ENCODE results near the gene LRRC4C. TPM values are rescaled to one million over a fixed set of nuclear protein-coding genes. Genes with fewer than 3 reads are reported as not detected.

The LRRC4C gene
- total RNA-seq, 1 donor from 2014 or later = not detected

DNA sequence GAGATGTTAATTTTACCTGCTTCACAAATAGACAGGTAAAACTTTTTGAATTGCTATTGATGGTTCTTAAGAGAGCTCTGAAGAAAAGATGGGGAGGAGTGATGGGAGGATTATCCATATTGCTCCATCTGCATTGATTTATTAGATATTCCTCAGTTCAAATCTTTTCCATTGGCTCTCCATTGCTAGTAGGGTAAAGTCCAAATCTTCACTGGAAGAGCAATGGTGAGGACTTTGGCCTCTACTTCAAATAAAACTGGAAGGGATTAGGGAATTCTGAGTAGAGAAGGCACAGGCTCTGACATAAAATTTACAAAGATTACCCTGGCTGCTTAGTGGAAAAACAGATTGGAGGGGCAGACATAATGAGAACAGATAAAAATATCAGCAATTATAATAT is 1024.1 kb downstream of the LRRC4C start:
- intact Hi-C loops (cut with micrococcal nuclease) = no loop called here
- Mint-ChIP-seq H3K9me3 (peaks cover 60% of the 10 kb centered on the region), H3K27me3 (ENCODE audit: low read depth) (no peaks in the 10 kb centered on the region), H3K27ac (no peak overlapping the region), H3K4me1 (ENCODE audit: low read depth) (no peaks in the 10 kb centered on the region), H3K36me3 (ENCODE audit: low read depth) (no peaks in the 10 kb centered on the region), H3K4me3 (ENCODE audit: low read depth) (no peak overlapping the region)
- no peak for DNase-seq (ENCODE audit: low spot score)

- no peaks in the 10 kb centered on the region for H3K27me3 Mint-ChIP-seq (ENCODE audit: low read depth)
- peaks cover 58% of the 10 kb centered on the region for H3K9me3 Mint-ChIP-seq
- H3K36me3 Mint-ChIP-seq (ENCODE audit: low read depth) = no peaks in the 10 kb centered on the region
- H3K4me3 Mint-ChIP-seq (ENCODE audit: low read depth) = no peak overlapping the region
- no peaks in the 10 kb centered on the region for H3K4me1 Mint-ChIP-seq (ENCODE audit: low read depth)
- no peak for DNase-seq (ENCODE audit: low spot score)
- H3K27ac Mint-ChIP-seq = no peak overlapping the region
- intact Hi-C loops (cut with micrococcal nuclease) = no loop called here
These were observed 1024.5 kb downstream of the LRRC4C start for GRCh38 chr11:40434926-40435325.

DNA sequence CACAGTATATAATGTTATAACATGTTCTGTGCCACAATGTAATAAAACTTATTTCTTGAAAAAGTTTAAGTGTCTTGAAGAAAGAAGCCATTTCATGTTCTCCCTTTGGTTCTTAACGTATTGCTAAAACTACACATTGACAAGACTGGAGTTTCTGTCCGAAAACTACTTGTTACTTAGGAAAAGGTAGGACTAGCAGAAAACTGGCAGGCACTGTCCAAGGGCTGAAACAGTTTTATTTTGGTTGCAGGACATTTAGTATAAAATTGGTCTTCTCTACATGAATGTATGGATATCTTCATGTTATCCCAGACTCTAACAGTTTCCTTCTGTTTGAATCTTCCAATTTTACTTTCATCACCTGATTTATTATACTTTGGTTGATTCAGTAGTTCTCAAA is 1027.1 kb downstream of the LRRC4C start:
- Mint-ChIP-seq H3K9me3 (peaks cover 46% of the 10 kb centered on the region), H3K27me3 (ENCODE audit: low read depth) (no peaks in the 10 kb centered on the region), H3K27ac (no peak overlapping the region), H3K4me3 (ENCODE audit: low read depth) (no peak overlapping the region), H3K36me3 (ENCODE audit: low read depth) (no peaks in the 10 kb centered on the region), H3K4me1 (ENCODE audit: low read depth) (no peaks in the 10 kb centered on the region)
- DNase-seq (ENCODE audit: low spot score) = no peak
- intact Hi-C loops (cut with micrococcal nuclease) = no loop called here

DNA sequence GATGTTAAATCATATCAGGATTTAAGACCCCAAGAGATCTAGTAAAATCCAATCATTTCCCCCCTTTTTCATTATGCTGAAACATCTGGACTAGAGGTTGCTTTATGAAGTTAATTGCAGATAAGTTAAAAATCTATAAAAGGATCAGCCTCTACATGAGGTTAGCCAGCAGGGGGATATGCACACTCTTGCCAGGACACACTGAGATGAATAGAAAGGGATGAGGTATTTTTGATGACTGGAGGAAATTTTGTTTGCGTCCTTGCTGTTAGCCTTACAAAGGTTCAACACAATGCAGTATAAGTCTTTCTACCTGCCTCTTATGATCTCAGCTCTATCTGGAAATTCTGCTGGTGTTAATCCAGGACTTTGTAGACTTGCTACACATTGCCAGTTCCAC is 1034.3 kb downstream of the LRRC4C start:
- no peaks in the 10 kb centered on the region for H3K27me3 Mint-ChIP-seq (ENCODE audit: low read depth)
- no peaks in the 10 kb centered on the region for H3K36me3 Mint-ChIP-seq (ENCODE audit: low read depth)
- H3K4me1 Mint-ChIP-seq (ENCODE audit: low read depth) = no peaks in the 10 kb centered on the region
- H3K9me3 Mint-ChIP-seq = peaks cover 19% of the 10 kb centered on the region
- no peak overlapping the region for H3K27ac Mint-ChIP-seq
- no peak for DNase-seq (ENCODE audit: low spot score)
- intact Hi-C loops (cut with micrococcal nuclease) = no loop called here
- H3K4me3 Mint-ChIP-seq (ENCODE audit: low read depth) = no peak overlapping the region

- Mint-ChIP-seq H3K27me3 (ENCODE audit: low read depth) (no peaks in the 10 kb centered on the region), H3K36me3 (ENCODE audit: low read depth) (no peaks in the 10 kb centered on the region), H3K4me1 (ENCODE audit: low read depth) (no peaks in the 10 kb centered on the region), H3K27ac (no peak overlapping the region), H3K9me3 (peaks cover 40% of the 10 kb centered on the region), H3K4me3 (ENCODE audit: low read depth) (no peak overlapping the region)
- intact Hi-C loops (cut with micrococcal nuclease) = no loop called here
- DNase-seq (ENCODE audit: low spot score) = no peak
These were observed 1038.1 kb downstream of the LRRC4C start for GRCh38 chr11:40421208-40421981.

DNA sequence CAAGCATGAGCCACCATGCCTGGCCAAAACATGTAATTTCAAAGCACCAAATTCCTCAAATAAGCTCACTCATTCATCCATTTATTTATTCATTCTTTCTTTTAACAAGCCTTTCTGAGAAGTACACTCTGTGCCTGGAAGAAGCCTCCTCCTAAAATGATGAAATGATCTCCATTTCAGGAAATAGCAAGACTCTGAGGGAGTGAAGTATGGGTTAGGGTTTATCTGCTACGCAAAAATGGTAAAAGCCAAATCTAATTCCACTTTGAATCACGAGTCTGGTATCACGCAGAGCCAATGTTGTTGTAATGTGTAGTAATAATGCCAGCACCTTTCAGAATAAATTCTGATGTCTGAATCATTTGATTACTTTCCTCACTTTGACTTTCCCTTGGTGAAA is 1041.8 kb downstream of the LRRC4C start:
- no peaks in the 10 kb centered on the region for H3K4me1 Mint-ChIP-seq (ENCODE audit: low read depth)
- no peak for DNase-seq (ENCODE audit: low spot score)
- no peak overlapping the region for H3K4me3 Mint-ChIP-seq (ENCODE audit: low read depth)
- peaks cover 51% of the 10 kb centered on the region for H3K9me3 Mint-ChIP-seq
- intact Hi-C loops (cut with micrococcal nuclease) = no loop called here
- no peaks in the 10 kb centered on the region for H3K36me3 Mint-ChIP-seq (ENCODE audit: low read depth)
- H3K27ac Mint-ChIP-seq = no peak overlapping the region
- H3K27me3 Mint-ChIP-seq (ENCODE audit: low read depth) = no peaks in the 10 kb centered on the region

DNA sequence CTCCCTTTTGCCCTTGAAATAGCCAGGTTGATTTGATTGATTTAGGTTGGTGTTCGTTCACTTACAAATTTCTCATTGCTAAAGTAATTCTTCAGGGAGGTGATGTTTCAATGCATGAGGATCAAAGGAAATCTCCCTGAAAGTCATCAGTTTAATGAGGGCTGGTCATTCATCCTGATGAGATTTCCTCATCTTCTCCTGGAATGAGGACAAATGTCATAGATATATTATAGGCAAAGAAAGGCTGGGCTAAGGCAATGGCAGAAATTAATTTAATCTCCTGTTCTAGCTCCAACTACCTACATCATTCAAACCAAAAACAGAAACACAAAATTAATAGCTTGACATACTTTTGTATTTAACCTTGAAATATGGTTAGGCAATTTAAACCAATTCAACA is 1052.1 kb downstream of the LRRC4C start:
- H3K27me3 Mint-ChIP-seq (ENCODE audit: low read depth) = no peaks in the 10 kb centered on the region
- intact Hi-C loops (cut with micrococcal nuclease) = no loop called here
- H3K27ac Mint-ChIP-seq = no peak overlapping the region
- DNase-seq (ENCODE audit: low spot score) = no peak
- no peak overlapping the region for H3K4me3 Mint-ChIP-seq (ENCODE audit: low read depth)
- no peaks in the 10 kb centered on the region for H3K4me1 Mint-ChIP-seq (ENCODE audit: low read depth)
- no peaks in the 10 kb centered on the region for H3K36me3 Mint-ChIP-seq (ENCODE audit: low read depth)
- peaks cover 39% of the 10 kb centered on the region for H3K9me3 Mint-ChIP-seq

DNA sequence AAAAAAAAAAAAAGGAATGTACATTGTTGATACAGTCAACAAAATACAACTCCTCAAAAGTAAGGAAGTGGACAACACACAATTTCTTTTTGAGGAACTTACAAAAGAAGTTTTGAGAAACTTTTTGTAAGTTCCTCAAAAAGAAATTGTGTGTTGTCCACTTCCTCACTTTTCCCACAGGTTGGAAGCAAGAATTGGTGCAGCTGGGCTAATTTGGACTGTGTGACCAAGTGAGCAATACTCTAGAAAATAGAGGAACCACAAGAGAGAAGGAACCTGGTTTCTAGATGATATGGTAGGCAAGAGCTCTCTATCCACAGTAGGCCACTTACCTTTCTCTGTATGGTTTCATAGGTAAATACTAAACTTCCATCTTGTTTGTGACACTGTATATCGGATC is 1053.8 kb downstream of the LRRC4C start:
- Mint-ChIP-seq H3K4me1 (ENCODE audit: low read depth) (no peaks in the 10 kb centered on the region), H3K4me3 (ENCODE audit: low read depth) (no peak overlapping the region), H3K27ac (no peak overlapping the region), H3K27me3 (ENCODE audit: low read depth) (no peaks in the 10 kb centered on the region), H3K36me3 (ENCODE audit: low read depth) (no peaks in the 10 kb centered on the region), H3K9me3 (peaks cover 48% of the 10 kb centered on the region)
- DNase-seq (ENCODE audit: low spot score) = no peak
- intact Hi-C loops (cut with micrococcal nuclease) = no loop called here

GRCh38 chr11:40403321-40403720 is 1056.1 kb downstream of the LRRC4C start:
- peaks cover 52% of the 10 kb centered on the region for H3K9me3 Mint-ChIP-seq
- no peak for DNase-seq (ENCODE audit: low spot score)
- H3K4me3 Mint-ChIP-seq (ENCODE audit: low read depth) = no peak overlapping the region
- H3K36me3 Mint-ChIP-seq (ENCODE audit: low read depth) = no peaks in the 10 kb centered on the region
- H3K27ac Mint-ChIP-seq = no peak overlapping the region
- H3K27me3 Mint-ChIP-seq (ENCODE audit: low read depth) = no peaks in the 10 kb centered on the region
- intact Hi-C loops (cut with micrococcal nuclease) = no loop called here
- no peaks in the 10 kb centered on the region for H3K4me1 Mint-ChIP-seq (ENCODE audit: low read depth)

- intact Hi-C loops (cut with micrococcal nuclease) = no loop called here
- Mint-ChIP-seq H3K4me3 (ENCODE audit: low read depth) (no peak overlapping the region), H3K4me1 (ENCODE audit: low read depth) (no peaks in the 10 kb centered on the region), H3K36me3 (ENCODE audit: low read depth) (no peaks in the 10 kb centered on the region), H3K9me3 (peaks cover 43% of the 10 kb centered on the region), H3K27me3 (ENCODE audit: low read depth) (no peaks in the 10 kb centered on the region), H3K27ac (no peak overlapping the region)
- no peak for DNase-seq (ENCODE audit: low spot score)
These were observed 1058.2 kb downstream of the LRRC4C start for GRCh38 chr11:40401132-40401853.

- no peak overlapping the region for H3K27ac Mint-ChIP-seq
- no peaks in the 10 kb centered on the region for H3K36me3 Mint-ChIP-seq (ENCODE audit: low read depth)
- no peak overlapping the region for H3K4me3 Mint-ChIP-seq (ENCODE audit: low read depth)
- intact Hi-C loops (cut with micrococcal nuclease) = no loop called here
- H3K9me3 Mint-ChIP-seq = peaks cover 33% of the 10 kb centered on the region
- no peak for DNase-seq (ENCODE audit: low spot score)
- no peaks in the 10 kb centered on the region for H3K27me3 Mint-ChIP-seq (ENCODE audit: low read depth)
- no peaks in the 10 kb centered on the region for H3K4me1 Mint-ChIP-seq (ENCODE audit: low read depth)
These were observed 1062.3 kb downstream of the LRRC4C start for GRCh38 chr11:40397141-40397540.

- no peaks in the 10 kb centered on the region for H3K27me3 Mint-ChIP-seq (ENCODE audit: low read depth)
- no peaks in the 10 kb centered on the region for H3K4me1 Mint-ChIP-seq (ENCODE audit: low read depth)
- intact Hi-C loops (cut with micrococcal nuclease) = no loop called here
- no peak overlapping the region for H3K4me3 Mint-ChIP-seq (ENCODE audit: low read depth)
- H3K9me3 Mint-ChIP-seq = peaks cover 29% of the 10 kb centered on the region
- DNase-seq (ENCODE audit: low spot score) = no peak
- H3K27ac Mint-ChIP-seq = no peak overlapping the region
- no peaks in the 10 kb centered on the region for H3K36me3 Mint-ChIP-seq (ENCODE audit: low read depth)
These were observed 1065.9 kb downstream of the LRRC4C start for GRCh38 chr11:40393511-40393910.

DNA sequence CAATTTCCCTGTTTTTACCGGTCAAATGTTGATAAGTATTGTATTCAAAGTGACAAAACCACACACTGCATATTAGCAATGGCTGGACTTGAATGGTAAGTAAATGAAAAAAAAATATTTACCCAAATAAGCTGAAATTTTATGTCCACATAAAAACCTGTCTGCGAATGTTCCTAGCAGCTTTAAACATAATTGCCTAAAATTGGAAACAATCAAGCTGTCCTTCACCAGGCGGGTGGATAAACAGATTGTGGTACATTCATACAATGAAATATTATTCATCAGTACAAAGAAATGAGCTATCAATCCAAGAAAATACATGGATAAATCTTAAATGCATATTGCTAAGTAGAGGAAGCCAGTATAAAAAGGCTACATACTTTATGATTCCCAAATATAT is 1067.8 kb downstream of the LRRC4C start:
- Mint-ChIP-seq H3K9me3 (peaks cover 38% of the 10 kb centered on the region), H3K4me1 (ENCODE audit: low read depth) (no peaks in the 10 kb centered on the region), H3K27me3 (ENCODE audit: low read depth) (no peaks in the 10 kb centered on the region), H3K4me3 (ENCODE audit: low read depth) (no peak overlapping the region), H3K27ac (no peak overlapping the region), H3K36me3 (ENCODE audit: low read depth) (no peaks in the 10 kb centered on the region)
- intact Hi-C loops (cut with micrococcal nuclease) = no loop called here
- DNase-seq (ENCODE audit: low spot score) = no peak
